Measurements from ENCODE around the gene SPATC1L.
"Not testable (repeated sequence)": the region's sequence is repeated elsewhere in the genome, so short reads cannot be mapped to it uniquely, and the experiment has no call there.

DNA sequence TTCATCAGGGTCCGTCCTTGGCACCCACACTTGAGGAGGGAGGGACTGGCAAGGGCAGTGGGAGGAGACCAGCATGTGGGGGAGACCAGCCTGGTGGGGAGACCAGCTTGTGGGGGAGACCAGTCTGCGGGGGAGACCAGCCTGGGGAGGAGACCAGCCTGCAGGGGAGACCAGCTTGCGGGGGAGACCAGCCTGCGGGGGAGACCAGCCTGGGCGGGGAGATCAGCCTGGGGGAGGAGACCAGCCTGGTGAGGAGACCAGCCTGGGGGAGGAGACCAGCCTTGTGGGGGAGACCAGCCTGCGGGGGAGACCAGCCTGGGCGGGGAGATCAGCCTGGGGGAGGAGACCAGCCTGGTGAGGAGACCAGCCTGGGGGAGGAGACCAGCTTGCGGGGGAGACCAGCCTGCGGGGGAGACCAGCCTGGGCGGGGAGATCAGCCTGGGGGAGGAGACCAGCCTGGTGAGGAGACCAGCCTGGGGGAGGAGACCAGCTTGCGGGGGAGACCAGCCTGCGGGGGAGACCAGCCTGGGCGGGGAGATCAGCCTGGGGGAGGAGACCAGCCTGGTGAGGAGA lies 836 bp downstream of the SPATC1L start:
- not testable (repeated sequence) for TF ChIP-seq CTCF, POLR2A, EP300, POLR2AphosphoS5 (IDR thresholded peaks at IDR 0.05)

Data from upper lobe of left lung (tissue), 4 donors.